Activated T-helper 1 cell treated with anti-CD3 and anti-CD28 coated beads, Interleukin-12 subunit alpha, Interleukin-12 subunit beta, Interleukin-2, Interleukin-4 antibody, amounts not matched to agents 30 ng/mL and 10 ng/mL and 1 ng/mL, durations not matched to agents 14 hours and 24 hours and 36 hours (primary cell): ENCODE measurements around the gene RPRD1B. TPM values are rescaled to one million over a fixed set of nuclear protein-coding genes. Genes with fewer than 3 reads are reported as not detected.

Experiments used
- DNase-seq: peaks from one replicate; pipeline ENCODE4 v3.0.0; 2021; ENCODE audit warnings: low spot score
- H3K27ac Mint-ChIP-seq: one replicate; pipeline ENCODE4 v1.8.0; 2021; ENCODE audit warnings: mild to moderate bottlenecking, mixed read lengths
- H3K27me3 Mint-ChIP-seq: one replicate; pipeline ENCODE4 v1.8.0; 2022; ENCODE audit warnings: mild to moderate bottlenecking, moderate library complexity, mixed read lengths; ENCODE audit not compliant: insufficient read depth
- H3K36me3 Mint-ChIP-seq: one replicate; pipeline ENCODE4 v1.8.0; 2021; ENCODE audit warnings: low read depth, mixed read lengths
- H3K4me1 Mint-ChIP-seq: one replicate; pipeline ENCODE4 v1.8.0; 2021; ENCODE audit warnings: low read depth, mixed read lengths
- H3K4me3 Mint-ChIP-seq: one replicate; pipeline ENCODE4 v1.8.0; 2021; ENCODE audit warnings: mild to moderate bottlenecking, moderate library complexity, mixed read lengths
- H3K9me3 Mint-ChIP-seq: one replicate; pipeline ENCODE4 v1.8.0; 2021; ENCODE audit warnings: mixed read lengths
- intact Hi-C: fragments of 100-400 bp; cut with micrococcal nuclease; formaldehyde crosslinking; loops from one replicate; pipeline ENCODE4 v1.15.1; 2024
- total RNA-seq: library from RNA; stranded (reverse); gene quantifications from 2 replicates; pipeline ENCODE4 v1.2.3, GENCODE V29; 2022

Gene RPRD1B
- total RNA-seq, 1 donor from 2014 or later, result 48.8 TPM

DNA sequence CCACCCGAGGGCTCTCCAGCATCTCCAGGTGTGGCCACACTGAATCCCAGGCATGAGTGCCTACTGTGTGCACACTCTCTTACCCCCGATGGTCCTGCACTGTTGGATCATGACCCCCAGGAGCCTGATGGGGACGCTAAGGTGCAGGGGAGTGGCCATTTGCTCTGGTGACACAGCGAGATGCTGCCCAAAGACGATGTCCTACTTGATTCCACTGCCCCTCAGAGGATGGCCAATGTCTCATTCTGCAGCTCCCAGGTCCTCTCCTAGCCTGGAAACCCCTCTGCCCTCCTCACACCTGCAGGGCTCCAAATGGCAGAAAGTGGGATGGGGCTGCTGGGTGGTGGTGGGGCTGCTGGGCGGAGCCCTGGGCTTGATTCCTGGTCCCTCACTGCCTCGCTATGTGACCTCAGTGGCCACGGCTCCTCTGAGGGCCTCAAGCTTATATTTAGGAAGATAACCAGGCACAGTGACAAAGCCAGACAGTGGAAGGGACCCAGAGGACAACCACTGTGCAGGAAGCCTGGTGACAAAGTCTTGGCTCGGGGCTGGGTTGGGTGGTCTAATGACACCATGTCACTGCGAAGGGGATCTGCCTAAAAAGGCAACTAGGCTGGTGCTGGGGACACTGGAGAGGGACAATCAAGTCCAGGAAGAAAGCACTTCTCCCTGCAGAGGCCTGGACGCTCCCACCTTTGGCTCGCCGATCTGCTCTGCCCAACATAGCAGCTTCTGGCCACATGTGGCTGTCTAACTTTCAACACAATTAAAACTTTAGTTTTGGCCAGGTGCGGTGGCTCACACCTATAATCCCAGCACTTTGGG is 103.1 kb downstream of the RPRD1B start:
- Mint-ChIP-seq H3K9me3 (no peaks in the 10 kb centered on the region), H3K4me1 (peaks cover 21% of the 10 kb centered on the region), H3K27ac (no peak overlapping the region), H3K36me3 (peaks cover 1% of the 10 kb centered on the region), H3K27me3 (peaks cover 2% of the 10 kb centered on the region), H3K4me3 (no peak overlapping the region)
- intact Hi-C loops, result no loop called here
- no peak for DNase-seq

DNA sequence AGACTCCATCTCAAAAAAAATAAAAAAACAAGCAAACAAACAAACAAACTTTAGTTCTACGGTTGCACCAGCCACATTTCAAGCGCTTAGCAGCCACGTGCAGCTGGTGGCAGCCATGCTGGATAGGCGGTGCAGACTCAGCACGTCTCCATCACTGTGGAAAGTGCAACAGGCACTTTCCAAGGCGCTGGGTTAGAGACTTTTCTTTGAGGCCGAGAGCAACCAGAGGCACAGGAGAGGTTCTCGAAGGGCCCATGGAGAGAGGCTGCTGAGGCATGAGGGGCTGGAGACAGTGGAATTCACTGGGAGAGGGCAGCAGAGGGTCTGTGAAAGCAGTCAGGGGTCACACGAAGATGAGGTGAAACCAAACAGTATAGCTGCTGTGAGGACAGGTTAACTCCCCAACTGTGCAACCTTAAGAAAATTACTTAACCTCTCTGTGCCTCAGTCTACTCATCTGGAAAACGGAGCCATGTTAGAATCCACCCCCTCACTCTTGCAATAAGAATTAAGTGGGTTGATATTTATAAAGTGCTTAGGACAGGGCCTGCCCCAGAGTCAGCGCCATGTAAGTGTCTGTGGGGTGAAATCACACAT is 104.0 kb downstream of the RPRD1B start:
- no peaks in the 10 kb centered on the region for H3K9me3 Mint-ChIP-seq
- no peak for DNase-seq
- peaks cover 2% of the 10 kb centered on the region for H3K27me3 Mint-ChIP-seq
- H3K4me3 Mint-ChIP-seq, result no peak overlapping the region
- no peak overlapping the region for H3K27ac Mint-ChIP-seq
- peaks cover 21% of the 10 kb centered on the region for H3K4me1 Mint-ChIP-seq
- H3K36me3 Mint-ChIP-seq, result no peaks in the 10 kb centered on the region
- intact Hi-C loops, result no loop called here

DNA sequence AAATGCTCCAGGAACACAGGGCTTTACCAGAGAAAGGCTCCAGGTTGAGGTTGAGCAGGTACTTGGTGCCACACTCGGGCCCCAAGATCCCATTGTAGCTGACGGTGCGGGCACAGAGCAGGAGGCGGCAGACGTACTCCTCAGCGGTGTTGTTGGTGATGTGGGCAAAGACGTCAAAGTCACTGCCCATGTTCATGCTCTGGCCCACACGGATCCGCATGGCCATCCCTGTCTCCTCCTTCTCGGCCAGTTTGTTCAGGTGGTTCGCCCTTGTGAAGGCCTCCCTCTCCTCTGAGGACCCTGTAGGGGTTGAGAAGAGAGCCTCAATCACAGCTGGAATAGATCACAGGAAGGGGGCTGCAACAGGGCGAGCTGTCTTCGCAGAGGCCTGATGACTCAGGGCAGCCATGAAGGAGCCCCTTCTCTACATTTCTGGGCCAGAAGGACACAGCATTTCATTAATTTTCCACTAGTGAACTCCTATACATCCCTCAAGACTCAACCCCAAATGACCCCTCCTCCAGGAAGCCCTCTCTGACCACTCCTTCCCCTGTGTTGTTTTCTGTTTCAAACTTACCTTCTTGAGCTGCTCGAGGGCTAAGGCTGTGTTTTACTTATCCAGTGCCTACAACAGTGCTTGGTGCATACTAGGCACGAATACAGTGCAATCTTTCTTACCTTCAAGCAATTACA is 104.7 kb downstream of the RPRD1B start:
- Mint-ChIP-seq H3K36me3 (no peaks in the 10 kb centered on the region), H3K27ac (no peak overlapping the region), H3K4me1 (peaks cover 21% of the 10 kb centered on the region), H3K27me3 (peaks cover 2% of the 10 kb centered on the region), H3K9me3 (no peaks in the 10 kb centered on the region), H3K4me3 (no peak overlapping the region)
- DNase-seq, result no peak
- intact Hi-C loops, result no loop called here

DNA sequence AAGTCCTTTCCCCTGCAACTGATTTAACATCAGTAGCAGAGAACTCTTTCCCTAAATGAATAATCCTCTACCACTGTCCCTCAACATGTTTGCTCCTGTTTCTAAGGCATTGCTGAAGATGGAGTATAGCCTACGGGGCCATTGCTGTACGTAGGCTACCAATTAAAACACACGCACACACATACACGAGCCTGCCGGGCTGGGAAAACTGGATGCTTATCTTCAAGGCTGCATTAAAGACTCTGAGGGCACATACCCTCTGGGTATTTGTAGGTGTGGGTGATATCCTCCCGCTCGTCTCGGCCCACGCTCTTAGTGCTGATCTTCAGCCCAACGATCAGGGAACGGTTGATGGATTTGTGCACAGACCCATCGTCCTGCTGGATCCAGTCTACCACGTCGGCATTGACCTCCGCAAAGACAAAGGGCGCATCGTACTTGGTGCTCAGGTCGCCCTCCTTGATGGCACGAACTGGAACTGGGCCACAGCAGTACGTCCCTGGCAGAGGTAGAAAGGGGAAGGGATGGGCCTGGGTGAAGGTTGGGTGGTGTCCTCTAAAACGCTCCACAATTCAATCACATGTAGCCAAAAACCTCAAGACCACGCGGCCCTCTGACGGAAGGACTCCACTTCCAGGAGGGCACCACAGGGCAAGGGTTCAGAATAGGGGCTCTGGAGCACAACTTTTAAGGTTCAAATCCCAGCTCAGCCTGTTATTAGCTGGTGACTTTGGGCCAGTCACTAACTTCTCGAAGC is 105.8 kb downstream of the RPRD1B start:
- peaks cover 18% of the 10 kb centered on the region for H3K4me1 Mint-ChIP-seq
- no peaks in the 10 kb centered on the region for H3K9me3 Mint-ChIP-seq
- no peaks in the 10 kb centered on the region for H3K36me3 Mint-ChIP-seq

DNA sequence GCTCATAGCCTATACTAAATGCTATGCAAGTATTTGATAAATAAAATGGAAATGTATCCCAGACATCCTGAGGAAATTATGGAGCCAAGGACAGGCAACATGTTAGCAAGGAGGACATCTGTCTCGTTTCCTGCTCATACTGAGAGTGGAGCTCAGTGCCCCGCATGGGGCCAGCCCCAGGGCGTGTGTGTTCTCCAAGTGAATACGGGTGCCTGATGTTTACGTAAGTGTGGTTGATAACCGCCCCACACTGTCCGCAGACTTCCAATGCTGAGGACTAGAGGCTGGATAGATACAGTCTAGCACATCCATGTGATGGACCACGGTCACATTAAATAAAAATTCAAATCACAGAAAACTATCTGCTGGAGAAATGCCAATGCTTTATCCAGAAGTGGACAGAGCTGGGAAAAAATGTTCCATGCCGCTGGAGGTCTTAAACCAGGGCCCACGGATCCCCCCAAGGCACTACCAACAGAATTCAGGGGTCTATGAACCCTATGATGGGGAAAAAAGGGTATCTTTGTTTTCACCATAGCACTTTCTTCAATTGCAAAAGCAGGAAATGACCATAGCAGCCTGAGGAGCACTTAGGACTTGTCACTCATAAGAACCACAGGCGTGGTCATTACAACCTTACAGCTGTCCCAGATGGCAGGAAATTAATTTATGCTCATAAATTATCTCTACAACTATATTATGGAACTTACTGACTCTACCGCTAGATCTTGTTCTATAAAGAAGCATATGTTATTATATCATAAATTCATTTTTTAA is 106.6 kb downstream of the RPRD1B start:
- Mint-ChIP-seq H3K27ac (no peak overlapping the region), H3K27me3 (peaks cover 2% of the 10 kb centered on the region), H3K36me3 (no peaks in the 10 kb centered on the region), H3K9me3 (no peaks in the 10 kb centered on the region), H3K4me3 (no peak overlapping the region), H3K4me1 (peaks cover 10% of the 10 kb centered on the region)
- DNase-seq, result no peak
- intact Hi-C loops, result no loop called here

More for the DNA sequence above, 105.8 kb downstream of the RPRD1B start:
- intact Hi-C loops, result no loop called here
- Mint-ChIP-seq H3K27ac (no peak overlapping the region), H3K4me3 (no peak overlapping the region), H3K27me3 (peaks cover 2% of the 10 kb centered on the region)
- DNase-seq, result no peak

DNA sequence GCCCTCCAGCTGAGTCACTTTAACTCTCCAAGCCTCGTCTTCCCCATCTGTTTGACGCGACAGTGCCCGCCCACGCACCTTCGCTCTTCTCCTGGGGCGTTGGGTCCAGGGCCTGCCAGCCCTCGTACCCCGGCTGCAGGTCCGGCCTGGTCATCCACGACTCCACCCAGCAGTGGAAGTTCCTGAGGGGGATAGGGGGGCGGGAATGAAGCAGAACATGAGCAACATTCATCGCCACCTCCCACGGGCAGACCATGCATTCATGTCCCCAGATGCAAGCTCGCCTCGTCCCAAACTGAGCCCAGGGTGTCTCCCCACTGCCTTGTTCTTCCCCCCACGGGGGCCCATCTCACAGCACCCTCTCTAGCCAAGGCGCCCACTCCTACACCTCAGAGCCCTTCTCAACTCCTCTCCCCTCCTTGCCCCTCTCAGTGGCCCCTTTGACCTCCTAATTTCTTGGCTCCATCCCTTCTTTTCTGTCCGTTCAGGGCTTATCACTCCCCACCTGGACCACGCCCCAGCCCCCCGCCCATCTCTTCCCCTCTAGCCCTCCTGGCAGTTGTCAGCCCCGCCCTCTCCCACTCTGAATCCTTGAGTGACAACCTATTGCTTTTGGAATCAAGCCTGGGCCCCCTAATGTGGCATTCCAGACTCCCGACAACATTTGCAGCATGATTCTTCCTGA is 107.8 kb downstream of the RPRD1B start:
- DNase-seq, result no peak
- intact Hi-C loops, result no loop called here
- Mint-ChIP-seq H3K4me1 (peaks cover 7% of the 10 kb centered on the region), H3K27me3 (peaks cover 2% of the 10 kb centered on the region), H3K36me3 (no peaks in the 10 kb centered on the region), H3K27ac (no peak overlapping the region), H3K9me3 (no peaks in the 10 kb centered on the region), H3K4me3 (no peak overlapping the region)

Other genes starting within 250 kb of the RPRD1B start
- gene VSTM2L, start 130.6 kb upstream of the RPRD1B start, total RNA-seq, result 0.29 TPM in 1 of 2 replicates, not detected in the other
- 41.7 and 43.1 TPM in 2 replicates for gene TTI1, start 290 bp upstream of the RPRD1B start, total RNA-seq
- gene TGM2, start 131.5 kb downstream of the RPRD1B start, total RNA-seq, result not detected in 2 replicates
- not detected in 2 replicates for gene KIAA1755, start 227.0 kb downstream of the RPRD1B start, total RNA-seq